ENCODE measurements around the gene CSN2. TPM values are rescaled to one million over a fixed set of nuclear protein-coding genes. Genes with fewer than 3 reads are reported as not detected.

CSN2 gene
- polyA plus RNA-seq, 1 donor from 2014 or later, result not detected

DNA sequence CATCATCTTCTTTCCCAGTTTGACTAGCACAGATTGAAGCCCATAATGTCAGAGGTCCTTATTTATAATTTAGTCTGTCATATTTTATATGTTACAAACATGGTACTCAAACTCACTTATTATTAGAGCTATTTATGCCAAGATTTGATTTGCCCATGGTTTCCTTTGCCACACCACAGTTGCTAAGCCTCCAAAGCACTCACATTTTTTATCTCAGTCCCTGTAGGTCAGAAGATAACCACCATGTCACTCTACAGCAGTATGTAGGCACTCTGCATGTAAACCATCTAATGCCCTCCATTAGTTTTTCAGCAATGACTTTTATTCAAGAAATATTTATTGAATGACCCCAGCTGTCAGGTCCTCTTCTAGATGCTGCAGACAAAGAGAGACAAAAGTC, 37.0 kb upstream of the CSN2 start:
- H3K9ac ChIP-seq (ENCODE audit: low read length), result no peak overlapping the region
- H3K9me2 ChIP-seq (ENCODE audit: insufficient read depth, low read length), result no peaks in the 10 kb centered on the region
- H3K79me2 ChIP-seq (replicated peaks; ENCODE audit: insufficient read depth, low read length), result no peaks in the 10 kb centered on the region
- H3F3A ChIP-seq (ENCODE audit: insufficient read depth, low read length, poor library complexity, severe bottlenecking), result no peaks in the 10 kb centered on the region
- H4K20me1 ChIP-seq (ENCODE audit: insufficient read depth), result no peaks in the 10 kb centered on the region
- no peak overlapping the region for H2AFZ ChIP-seq (ENCODE audit: low read depth, low read length)
- H3K27me3 ChIP-seq (ENCODE audit: insufficient read depth, low read depth, low read length), result no peaks in the 10 kb centered on the region
- H3K9me3 ChIP-seq (ENCODE audit: low read length), result no peaks in the 10 kb centered on the region
- no peaks in the 10 kb centered on the region for H3K36me3 ChIP-seq (ENCODE audit: insufficient read depth, low read length)
- peak overlapping the region; percentile 32 for H3K27ac ChIP-seq (ENCODE audit: low read length)
- H3K4me2 ChIP-seq (ENCODE audit: low read length), result no peak overlapping the region
- no peak overlapping the region for H3K4me3 ChIP-seq (ENCODE audit: low read length)
- TF ChIP-seq RAD21 (conservative IDR thresholded peaks at IDR 0.05) (no peak), EP300 (conservative IDR thresholded peaks at IDR 0.05; ENCODE audit: poor library complexity, severe bottlenecking) (peak; percentile 57)

DNA sequence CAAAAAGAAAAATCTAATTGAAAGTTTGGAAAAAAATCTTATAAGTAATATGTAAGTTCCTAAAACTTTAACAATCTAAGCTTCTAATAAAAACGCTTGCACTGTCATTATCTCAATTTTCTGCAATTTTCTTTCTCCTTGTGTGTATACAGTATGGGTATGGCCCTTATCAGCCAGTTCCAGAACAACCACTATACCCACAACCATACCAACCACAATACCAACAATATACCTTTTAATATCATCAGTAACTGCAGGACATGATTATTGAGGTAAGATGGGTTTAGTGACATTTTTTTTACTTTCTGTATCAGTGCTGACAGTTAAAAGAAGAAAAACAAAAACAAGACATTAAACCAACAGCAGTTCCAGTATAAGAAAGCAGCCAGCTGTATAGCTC, 35.2 kb upstream of the CSN2 start:
- no peaks in the 10 kb centered on the region for H4K20me1 ChIP-seq (ENCODE audit: insufficient read depth)
- no peak overlapping the region for H3K27ac ChIP-seq (ENCODE audit: low read length)
- no peak overlapping the region for H2AFZ ChIP-seq (ENCODE audit: low read depth, low read length)
- H3F3A ChIP-seq (ENCODE audit: insufficient read depth, low read length, poor library complexity, severe bottlenecking), result no peaks in the 10 kb centered on the region
- no peaks in the 10 kb centered on the region for H3K9me2 ChIP-seq (ENCODE audit: insufficient read depth, low read length)
- H3K4me3 ChIP-seq (ENCODE audit: low read length), result no peak overlapping the region
- H3K9ac ChIP-seq (ENCODE audit: low read length), result no peak overlapping the region
- no peaks in the 10 kb centered on the region for H3K27me3 ChIP-seq (ENCODE audit: insufficient read depth, low read depth, low read length)
- no peaks in the 10 kb centered on the region for H3K36me3 ChIP-seq (ENCODE audit: insufficient read depth, low read length)
- no peaks in the 10 kb centered on the region for H3K9me3 ChIP-seq (ENCODE audit: low read length)
- no peaks in the 10 kb centered on the region for H3K79me2 ChIP-seq (replicated peaks; ENCODE audit: insufficient read depth, low read length)
- H3K4me2 ChIP-seq (ENCODE audit: low read length), result no peak overlapping the region
- TF ChIP-seq RAD21 (conservative IDR thresholded peaks at IDR 0.05) (no peak), TAF1 (IDR thresholded peaks at IDR 0.05; ENCODE audit: low read depth) (no peak), EP300 (conservative IDR thresholded peaks at IDR 0.05; ENCODE audit: poor library complexity, severe bottlenecking) (no peak), POLR2AphosphoS5 (IDR thresholded peaks at IDR 0.05) (no peak), SMC3 (conservative IDR thresholded peaks at IDR 0.05; ENCODE audit: poor library complexity) (no peak), EZH2 (IDR thresholded peaks at IDR 0.05; ENCODE audit: borderline replicate concordance, insufficient read depth, low read length, poor library complexity, severe bottlenecking) (no peak)
- TF ChIP-seq, protein P1, sequence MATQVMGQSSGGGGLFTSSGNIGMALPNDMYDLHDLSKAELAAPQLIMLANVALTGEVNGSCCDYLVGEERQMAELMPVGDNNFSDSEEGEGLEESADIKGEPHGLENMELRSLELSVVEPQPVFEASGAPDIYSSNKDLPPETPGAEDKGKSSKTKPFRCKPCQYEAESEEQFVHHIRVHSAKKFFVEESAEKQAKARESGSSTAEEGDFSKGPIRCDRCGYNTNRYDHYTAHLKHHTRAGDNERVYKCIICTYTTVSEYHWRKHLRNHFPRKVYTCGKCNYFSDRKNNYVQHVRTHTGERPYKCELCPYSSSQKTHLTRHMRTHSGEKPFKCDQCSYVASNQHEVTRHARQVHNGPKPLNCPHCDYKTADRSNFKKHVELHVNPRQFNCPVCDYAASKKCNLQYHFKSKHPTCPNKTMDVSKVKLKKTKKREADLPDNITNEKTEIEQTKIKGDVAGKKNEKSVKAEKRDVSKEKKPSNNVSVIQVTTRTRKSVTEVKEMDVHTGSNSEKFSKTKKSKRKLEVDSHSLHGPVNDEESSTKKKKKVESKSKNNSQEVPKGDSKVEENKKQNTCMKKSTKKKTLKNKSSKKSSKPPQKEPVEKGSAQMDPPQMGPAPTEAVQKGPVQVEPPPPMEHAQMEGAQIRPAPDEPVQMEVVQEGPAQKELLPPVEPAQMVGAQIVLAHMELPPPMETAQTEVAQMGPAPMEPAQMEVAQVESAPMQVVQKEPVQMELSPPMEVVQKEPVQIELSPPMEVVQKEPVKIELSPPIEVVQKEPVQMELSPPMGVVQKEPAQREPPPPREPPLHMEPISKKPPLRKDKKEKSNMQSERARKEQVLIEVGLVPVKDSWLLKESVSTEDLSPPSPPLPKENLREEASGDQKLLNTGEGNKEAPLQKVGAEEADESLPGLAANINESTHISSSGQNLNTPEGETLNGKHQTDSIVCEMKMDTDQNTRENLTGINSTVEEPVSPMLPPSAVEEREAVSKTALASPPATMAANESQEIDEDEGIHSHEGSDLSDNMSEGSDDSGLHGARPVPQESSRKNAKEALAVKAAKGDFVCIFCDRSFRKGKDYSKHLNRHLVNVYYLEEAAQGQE (IDR thresholded peaks at IDR 0.05; ENCODE audit: borderline replicate concordance), result no peak
- TF ChIP-seq, protein P2, sequence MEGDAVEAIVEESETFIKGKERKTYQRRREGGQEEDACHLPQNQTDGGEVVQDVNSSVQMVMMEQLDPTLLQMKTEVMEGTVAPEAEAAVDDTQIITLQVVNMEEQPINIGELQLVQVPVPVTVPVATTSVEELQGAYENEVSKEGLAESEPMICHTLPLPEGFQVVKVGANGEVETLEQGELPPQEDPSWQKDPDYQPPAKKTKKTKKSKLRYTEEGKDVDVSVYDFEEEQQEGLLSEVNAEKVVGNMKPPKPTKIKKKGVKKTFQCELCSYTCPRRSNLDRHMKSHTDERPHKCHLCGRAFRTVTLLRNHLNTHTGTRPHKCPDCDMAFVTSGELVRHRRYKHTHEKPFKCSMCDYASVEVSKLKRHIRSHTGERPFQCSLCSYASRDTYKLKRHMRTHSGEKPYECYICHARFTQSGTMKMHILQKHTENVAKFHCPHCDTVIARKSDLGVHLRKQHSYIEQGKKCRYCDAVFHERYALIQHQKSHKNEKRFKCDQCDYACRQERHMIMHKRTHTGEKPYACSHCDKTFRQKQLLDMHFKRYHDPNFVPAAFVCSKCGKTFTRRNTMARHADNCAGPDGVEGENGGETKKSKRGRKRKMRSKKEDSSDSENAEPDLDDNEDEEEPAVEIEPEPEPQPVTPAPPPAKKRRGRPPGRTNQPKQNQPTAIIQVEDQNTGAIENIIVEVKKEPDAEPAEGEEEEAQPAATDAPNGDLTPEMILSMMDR (IDR thresholded peaks at IDR 0.05; ENCODE audit: poor library complexity, severe bottlenecking), result no peak

DNA sequence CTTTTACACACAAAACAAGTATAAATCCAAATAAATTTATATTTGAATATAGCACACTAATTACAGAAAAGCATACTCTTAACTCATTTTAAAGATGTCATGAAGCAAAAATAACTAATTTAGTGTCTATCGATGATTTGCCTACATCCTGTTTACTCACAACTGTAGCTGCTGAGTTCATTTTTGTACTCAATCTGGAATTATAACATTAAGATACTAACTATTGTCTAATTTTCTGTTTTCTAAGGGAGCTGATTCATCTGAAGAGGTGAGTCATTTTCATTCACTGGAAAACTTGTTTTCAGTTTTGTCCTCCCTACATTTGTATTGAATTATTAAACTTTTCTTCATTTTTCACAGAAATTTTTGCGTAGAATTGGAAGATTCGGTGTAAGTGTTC, 33.9 kb upstream of the CSN2 start:
- H2AFZ ChIP-seq (ENCODE audit: low read depth, low read length), result no peak overlapping the region
- no peak overlapping the region for H3K27ac ChIP-seq (ENCODE audit: low read length)
- no peak overlapping the region for H3K4me2 ChIP-seq (ENCODE audit: low read length)

More for the DNA sequence above, 33.9 kb upstream of the CSN2 start:
- Histone ChIP-seq H3K9me2 (ENCODE audit: insufficient read depth, low read length) (no peaks in the 10 kb centered on the region), H4K20me1 (ENCODE audit: insufficient read depth) (no peaks in the 10 kb centered on the region), H3K79me2 (replicated peaks; ENCODE audit: insufficient read depth, low read length) (no peaks in the 10 kb centered on the region), H3K27me3 (ENCODE audit: insufficient read depth, low read depth, low read length) (no peaks in the 10 kb centered on the region), H3F3A (ENCODE audit: insufficient read depth, low read length, poor library complexity, severe bottlenecking) (no peaks in the 10 kb centered on the region), H3K9me3 (ENCODE audit: low read length) (no peaks in the 10 kb centered on the region), H3K9ac (ENCODE audit: low read length) (no peak overlapping the region), H3K36me3 (ENCODE audit: insufficient read depth, low read length) (no peaks in the 10 kb centered on the region), H3K4me3 (ENCODE audit: low read length) (no peak overlapping the region)
- TF ChIP-seq SMC3 (conservative IDR thresholded peaks at IDR 0.05; ENCODE audit: poor library complexity) (no peak), EP300 (conservative IDR thresholded peaks at IDR 0.05; ENCODE audit: poor library complexity, severe bottlenecking) (no peak), TAF1 (IDR thresholded peaks at IDR 0.05; ENCODE audit: low read depth) (no peak), RAD21 (conservative IDR thresholded peaks at IDR 0.05) (no peak)
